H54 (cell line): ENCODE results near the gene BTBD6.

Experiments used
- DNase-seq: peaks from one replicate; pipeline ENCODE4 v3.0.0; 2011; ENCODE audit warnings: low spot score, mixed read lengths; ENCODE audit not compliant: insufficient read length
- FAIRE-seq: peaks from 3 replicates; lab custom pipeline; 2011; peaks lifted over from hg19 to GRCh38; lab: Jason Lieb, UNC
- POLR2A ChIP-seq: IDR thresholded peaks from 2 replicates; pipeline ENCODE4 v1.6.1; 2011; ENCODE audit warnings: low read depth, mild to moderate bottlenecking, low read length

The BTBD6 gene

GRCh38 chr14:105240811-105241576 lies 7.3 kb upstream of the BTBD6 start:
- TF ChIP-seq POLR2A, result no peak
- no peak for DNase-seq
- no peak for FAIRE-seq

- TF ChIP-seq POLR2A, result no peak
- DNase-seq (no peak), FAIRE-seq (no peak)
Observed at GRCh38 chr14:105241641-105242040, 6.7 kb upstream of the BTBD6 start.

- TF ChIP-seq POLR2A, result no peak
- DNase-seq, result no peak
- no peak for FAIRE-seq
Observed at GRCh38 chr14:105244334-105244733, 4.0 kb upstream of the BTBD6 start.

GRCh38 chr14:105247026-105247425 lies 1.3 kb upstream of the BTBD6 start:
- FAIRE-seq (no peak), DNase-seq (no peak)
- TF ChIP-seq POLR2A, result no peak

- FAIRE-seq (no peak), DNase-seq (no peak)
- TF ChIP-seq POLR2A, result no peak
Observed at GRCh38 chr14:105247715-105248367, 492 bp upstream of the BTBD6 start.

- DNase-seq (no peak), FAIRE-seq (no peak)
- TF ChIP-seq POLR2A, result no peak
Observed at GRCh38 chr14:105249182-105250007, 1.1 kb downstream of the BTBD6 start.

GRCh38 chr14:105250008-105250366 lies 1.7 kb downstream of the BTBD6 start:
- TF ChIP-seq POLR2A, result no peak
- DNase-seq (no peak), FAIRE-seq (no peak)

GRCh38 chr14:105250986-105251385 lies 2.7 kb downstream of the BTBD6 start:
- TF ChIP-seq POLR2A, result no peak
- FAIRE-seq, result no peak
- no peak for DNase-seq

- no peak for TF ChIP-seq POLR2A
- FAIRE-seq (no peak), DNase-seq (no peak)
Observed at GRCh38 chr14:105251920-105252319, 3.6 kb downstream of the BTBD6 start.

GRCh38 chr14:105252552-105253328 lies 4.4 kb downstream of the BTBD6 start:
- no peak for DNase-seq
- TF ChIP-seq POLR2A, result no peak
- no peak for FAIRE-seq

GRCh38 chr14:105253329-105253682 lies 5.0 kb downstream of the BTBD6 start:
- no peak for TF ChIP-seq POLR2A
- DNase-seq, result no peak
- FAIRE-seq, result no peak

- FAIRE-seq, result peak; percentile 27
- no peak for TF ChIP-seq POLR2A
- peak; percentile 60 for DNase-seq
Observed at GRCh38 chr14:105255021-105255507, 6.7 kb downstream of the BTBD6 start.

GRCh38 chr14:105256292-105256960 lies 8.1 kb downstream of the BTBD6 start:
- TF ChIP-seq POLR2A, result no peak
- FAIRE-seq (no peak), DNase-seq (no peak)

GRCh38 chr14:105257464-105257863 lies 9.1 kb downstream of the BTBD6 start:
- FAIRE-seq (no peak), DNase-seq (no peak)
- TF ChIP-seq POLR2A, result no peak
